Measurements from ENCODE around the gene BMP7.

The BMP7 gene

DNA sequence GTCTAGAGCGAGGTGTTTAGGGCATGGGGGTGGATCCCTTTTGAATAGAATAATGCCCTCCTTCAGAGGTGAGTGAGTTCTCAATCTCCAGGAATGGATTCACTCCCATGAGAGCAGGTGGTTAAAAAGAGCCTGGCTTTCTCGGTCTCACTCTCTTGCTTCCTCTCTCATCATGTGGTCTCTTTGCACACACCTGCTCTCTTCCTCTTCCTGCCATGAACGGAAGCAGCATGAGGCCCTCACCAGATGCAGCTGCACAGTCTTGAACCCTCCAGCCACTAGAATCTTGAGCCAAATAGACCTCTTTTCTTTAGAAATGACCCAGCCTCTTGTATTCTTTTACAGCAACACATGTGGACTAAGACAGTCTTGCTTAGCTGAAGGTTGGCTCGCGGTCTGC is 119.3 kb downstream of the BMP7 start:
- DNase-seq (ENCODE audit: low spot score): no peak

DNA sequence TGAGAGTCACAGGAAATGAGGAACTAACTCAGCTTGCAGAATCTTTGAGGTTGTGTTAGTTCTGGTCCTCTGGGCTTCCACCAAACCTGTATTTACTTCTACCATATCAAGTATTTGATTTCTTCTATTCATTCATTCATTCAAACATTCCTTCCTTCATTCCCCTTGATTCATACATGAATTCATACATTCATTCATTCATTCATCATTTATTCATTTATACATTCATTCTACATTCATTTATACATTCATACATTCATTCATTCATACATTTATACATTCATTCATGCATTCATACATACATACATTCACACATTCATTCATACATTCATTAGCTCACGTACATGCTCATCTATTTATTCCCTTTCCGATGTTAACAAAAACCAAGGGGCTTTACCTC is 120.3 kb downstream of the BMP7 start:
- no peak for DNase-seq (ENCODE audit: low spot score)

DNA sequence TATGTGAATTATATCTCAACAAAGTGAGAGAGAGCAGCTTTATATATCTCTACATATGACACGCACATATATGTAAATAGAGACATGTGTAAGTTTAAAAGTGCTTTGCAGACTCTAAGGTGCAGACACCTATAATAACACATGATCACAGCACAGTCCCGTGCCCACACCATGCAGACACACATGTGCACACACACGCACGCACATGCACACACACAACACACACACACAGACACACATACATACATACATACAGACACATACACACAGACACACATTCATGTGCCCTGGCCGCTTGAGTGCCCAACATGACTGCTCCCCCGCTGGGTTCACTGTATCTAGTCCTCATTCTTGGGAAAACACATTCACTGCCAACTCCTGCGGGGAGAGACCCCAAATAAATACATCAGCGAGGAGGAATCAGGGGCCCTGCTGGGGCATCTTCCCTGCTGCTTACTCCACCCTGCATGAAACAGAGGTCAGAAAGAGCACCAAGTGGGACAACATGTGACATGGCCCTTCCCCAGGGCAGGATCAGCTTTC is 121.3 kb downstream of the BMP7 start:
- no peak for DNase-seq (ENCODE audit: low spot score)

DNA sequence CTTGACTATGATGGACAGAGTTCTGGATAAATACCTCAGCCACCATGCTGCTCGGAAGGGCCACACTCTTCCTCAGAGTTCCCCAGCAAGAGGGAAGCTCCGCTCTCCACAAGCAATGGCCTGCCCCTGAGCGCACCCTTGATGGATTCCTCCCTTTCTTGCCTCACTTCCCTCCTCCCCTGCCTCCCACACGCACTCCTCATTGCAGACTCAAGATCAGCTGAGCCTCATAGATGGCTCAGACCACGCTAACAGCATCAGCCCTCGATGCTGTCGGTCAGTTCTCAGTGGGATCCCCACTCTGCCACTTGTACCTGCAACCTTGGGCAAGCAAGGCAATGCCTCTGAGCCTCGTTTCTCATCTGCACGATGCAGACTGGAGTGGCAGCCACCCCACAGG is 123.3 kb downstream of the BMP7 start:
- no peak for DNase-seq (ENCODE audit: low spot score)

DNA sequence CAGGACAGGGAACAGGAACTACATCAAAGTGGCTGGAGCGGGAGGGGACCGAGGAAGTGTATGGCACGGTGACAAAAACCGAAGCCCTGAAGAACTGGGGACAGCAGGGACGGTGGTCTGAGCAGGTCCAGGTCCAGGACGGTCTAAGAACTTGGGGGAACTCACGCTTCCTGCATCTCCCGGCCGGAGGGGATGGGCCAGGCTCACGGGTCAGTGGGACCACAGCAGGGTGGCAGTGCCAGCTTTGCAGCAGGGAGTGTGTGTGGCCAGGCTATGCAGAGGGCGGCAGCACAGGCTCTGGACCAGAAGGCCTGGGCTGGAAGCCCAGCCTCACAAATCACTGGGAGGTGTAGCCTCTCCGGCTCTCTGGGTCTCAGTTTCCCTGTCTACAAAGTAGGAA is 123.8 kb downstream of the BMP7 start:
- DNase-seq (ENCODE audit: low spot score): no peak

DNA sequence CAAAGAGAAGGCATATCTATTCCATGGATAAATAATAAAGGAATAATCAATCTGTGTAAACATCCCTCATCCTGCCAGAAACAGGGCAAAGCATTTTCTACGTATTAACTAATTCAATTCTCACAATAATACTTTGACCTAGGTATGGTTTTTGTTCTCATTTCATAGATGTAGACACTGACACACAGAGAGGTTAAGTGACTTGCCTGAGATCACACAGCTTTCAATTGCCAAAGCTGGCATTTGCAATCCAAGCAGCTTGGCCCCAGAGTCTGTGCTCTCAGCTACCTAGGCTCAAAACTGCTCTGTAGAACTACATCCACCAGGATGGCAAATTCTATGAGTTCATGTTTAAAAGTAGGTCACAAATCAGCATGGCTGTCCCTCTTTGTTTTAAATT is 124.9 kb downstream of the BMP7 start:
- no peak for DNase-seq (ENCODE audit: low spot score)

DNA sequence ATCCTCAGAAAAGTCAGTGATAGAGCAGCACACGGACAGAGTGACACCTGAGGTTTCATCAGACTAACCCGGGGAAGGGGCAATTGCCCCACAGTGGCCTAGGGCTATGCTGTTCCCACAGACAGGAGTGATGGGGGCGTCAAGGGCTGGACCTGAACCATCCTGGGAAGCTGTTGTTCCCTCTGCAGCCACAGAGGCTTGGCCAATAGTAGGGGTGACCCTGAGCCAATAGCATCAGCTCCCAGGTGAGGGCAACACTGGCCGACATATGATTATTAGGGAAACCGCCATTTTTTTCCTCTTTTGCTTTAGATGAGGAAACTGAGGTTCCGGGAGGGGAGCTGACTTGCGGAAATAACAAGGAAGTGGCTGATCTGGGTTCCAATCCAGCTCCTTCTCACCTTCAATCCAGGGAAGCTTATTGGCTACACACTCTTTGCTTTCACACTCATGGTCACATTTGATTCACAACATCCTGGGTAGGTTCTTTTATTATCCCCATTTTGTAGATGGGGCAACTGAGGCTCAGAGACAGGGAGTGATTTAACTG is 126.0 kb downstream of the BMP7 start:
- no peak for DNase-seq (ENCODE audit: low spot score)

DNA sequence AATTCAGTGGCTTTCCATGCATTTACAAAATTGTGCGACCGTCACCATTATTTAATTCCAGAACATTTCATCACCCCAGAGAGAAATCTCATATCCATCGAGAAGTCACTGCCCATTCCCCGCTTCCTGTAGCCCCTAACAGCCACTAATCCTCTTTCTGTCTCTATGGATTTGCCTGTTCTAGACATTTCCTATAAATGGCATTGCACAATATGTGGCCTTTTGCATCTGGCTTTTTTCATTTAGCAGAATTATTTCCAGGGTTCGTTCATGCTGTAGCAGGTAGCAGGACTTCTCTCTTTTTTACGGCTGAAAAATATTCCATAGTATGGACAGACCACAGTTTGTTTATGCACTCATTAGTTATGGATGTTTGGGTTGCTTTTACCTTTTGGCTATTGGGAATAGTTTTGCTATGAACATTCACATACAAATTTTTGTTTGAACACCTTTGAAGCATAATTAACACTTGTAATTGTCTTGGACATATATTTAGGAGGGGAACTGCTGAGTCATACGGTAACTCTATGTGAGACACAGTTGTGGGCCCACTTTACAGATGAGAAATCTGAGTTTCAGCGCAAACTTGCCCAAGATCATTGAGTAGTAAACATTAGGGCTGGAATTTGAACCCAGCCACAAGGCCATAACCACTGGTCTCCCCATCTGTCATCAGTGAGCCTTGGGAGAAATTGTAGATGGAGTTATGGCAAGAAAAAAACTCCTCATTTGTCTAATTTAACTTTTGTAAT is 126.9 kb downstream of the BMP7 start:
- no peak for DNase-seq (ENCODE audit: low spot score)

DNA sequence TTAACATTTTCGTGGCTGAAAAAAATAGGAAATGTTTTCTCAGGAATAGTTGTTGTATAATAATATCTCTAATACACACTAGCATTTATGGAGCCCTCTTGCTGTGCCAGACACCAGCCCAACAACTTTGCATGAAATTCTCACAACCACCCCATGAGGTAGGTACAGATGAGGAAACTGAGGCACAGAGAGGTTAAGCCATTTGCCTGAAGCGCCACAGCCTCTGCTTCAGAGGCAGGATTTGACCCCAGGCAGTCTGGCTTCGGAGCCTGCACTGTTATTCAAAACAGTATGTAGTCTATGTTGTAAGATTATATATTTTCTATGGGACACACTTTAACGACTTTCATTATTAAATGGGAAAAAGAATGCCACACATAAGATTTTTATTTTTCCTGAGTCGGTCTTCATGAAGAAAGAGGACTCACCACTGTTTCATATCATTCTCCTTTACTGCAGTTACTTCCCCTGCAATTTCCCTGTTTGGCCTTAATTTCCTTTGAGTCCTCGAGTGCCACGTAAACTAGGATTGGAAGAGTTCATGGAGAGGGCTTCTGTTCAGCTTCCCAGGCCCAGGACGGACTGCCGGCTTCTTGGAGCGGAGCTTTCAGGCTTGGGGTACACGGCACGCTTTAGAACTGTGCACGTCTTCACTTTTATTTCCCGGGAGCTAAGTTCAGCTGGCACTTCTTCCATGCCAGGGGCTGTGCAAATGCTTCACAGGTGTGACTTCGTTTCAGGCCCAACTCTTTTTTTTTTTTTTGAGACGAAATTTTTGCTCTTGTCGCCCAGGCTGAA is 128.0 kb downstream of the BMP7 start:
- DNase-seq (ENCODE audit: low spot score): no peak

DNA sequence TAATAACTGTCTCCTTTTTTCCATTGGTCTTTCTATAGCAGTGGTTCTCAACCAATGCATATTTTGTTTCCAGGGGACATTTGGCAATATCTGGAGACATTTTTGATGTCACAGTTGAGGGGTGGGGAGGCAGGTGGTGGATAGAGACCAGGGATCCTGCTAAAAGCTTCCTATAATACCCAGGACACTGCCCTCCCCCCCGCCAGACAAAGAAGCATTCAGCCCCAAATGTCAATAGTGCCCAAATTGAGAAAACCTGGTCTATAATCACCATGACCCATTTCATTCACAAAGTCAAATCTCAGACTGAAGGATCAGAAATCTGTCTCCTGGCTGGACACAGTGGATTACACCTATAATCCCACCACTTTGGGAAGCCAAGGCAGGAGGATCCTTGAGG is 128.8 kb downstream of the BMP7 start:
- DNase-seq (ENCODE audit: low spot score): no peak

DNA sequence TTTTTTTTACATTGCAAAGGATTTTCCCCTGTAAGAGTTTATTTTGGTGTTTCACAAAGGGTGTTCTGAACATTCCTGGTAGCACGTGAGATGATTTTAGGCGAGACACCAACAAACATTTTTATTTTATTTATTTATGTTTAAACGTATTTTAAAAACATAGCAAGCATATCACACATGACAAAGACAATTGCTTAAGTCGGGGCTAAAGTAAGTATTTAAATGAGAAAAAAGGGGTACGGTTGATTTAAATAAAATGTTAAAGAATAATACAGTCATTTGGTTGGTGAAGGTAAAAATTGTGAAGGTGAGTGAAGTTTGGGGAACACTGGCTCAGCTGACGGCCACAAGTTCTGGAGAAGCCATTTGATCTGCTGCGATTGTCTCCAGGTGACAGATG is 129.7 kb downstream of the BMP7 start:
- no peak for DNase-seq (ENCODE audit: low spot score)

DNA sequence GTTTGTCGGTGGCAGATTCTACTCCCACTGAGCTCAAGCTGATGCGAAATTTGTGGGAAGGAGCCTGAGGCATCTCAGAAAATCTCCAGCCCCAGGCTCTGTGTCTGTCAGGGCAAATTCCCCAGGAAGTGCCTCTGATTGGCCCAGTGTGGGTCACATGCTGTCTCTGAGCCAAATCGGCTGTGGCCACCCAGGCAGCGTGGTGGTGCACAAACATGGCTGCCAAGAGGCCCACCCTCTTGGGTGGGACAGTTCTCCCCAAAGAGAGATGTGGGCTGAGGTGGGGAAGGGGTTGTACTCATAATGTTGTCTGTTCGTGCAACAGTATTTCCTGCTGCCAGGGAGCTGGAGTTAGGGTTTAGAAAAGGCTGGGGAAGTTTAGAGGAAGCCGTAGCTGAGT is 130.6 kb downstream of the BMP7 start:
- no peak for DNase-seq (ENCODE audit: low spot score)

DNA sequence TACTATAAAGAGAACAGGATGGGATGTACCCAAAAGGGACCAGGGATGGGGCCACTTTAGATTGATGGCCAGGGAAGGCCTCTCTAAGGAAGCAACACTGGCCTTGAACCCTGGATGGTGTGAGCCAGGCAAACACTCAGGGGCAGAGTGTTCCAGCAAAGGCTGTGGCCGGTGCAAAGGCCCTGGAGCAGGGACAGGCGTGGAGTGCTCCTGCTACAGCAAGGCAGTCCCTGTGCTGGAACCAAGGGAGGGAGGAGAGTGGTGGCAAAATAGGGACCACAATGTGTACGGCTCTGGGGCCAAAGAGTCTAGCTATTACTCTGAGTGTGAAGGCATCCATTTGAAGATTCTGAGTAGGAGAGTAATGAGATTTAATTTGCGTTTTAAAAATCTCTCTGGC is 131.6 kb downstream of the BMP7 start:
- no peak for DNase-seq (ENCODE audit: low spot score)

DNA sequence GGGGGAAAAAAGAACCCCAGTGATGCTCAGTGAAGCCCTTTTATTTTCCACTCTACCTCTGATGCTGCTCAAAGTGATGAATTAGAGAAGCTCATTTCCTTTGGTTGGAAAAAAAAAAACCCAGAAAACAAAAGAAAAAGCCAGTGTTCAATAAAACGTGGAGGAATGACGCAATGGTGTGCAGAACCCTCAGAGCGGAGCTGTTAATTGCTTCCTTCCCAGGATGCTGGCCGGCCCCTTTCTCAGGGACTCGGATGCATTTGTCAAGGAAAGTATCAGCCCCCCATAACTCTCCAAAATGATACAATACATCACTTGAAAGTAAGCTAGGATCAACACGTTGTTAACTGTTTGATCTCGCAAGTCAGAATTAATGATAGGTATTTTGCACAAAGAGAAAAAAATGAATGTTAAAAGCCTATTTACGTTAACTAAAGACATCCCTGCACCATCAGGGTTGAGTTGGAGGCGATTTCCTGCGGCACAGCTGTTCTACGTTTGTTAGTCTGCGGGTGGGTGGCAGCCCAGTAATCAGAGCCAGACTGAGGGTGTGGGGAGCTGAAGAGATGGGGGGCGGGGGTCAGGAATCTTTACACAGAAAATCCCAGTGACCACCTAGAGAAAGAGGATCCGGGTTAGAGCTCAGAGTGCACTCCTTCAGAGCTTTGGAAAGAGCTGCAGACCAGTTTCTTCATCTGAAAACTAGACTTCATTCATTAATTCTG is 132.4 kb downstream of the BMP7 start:
- DNase-seq (ENCODE audit: low spot score): no peak

DNA sequence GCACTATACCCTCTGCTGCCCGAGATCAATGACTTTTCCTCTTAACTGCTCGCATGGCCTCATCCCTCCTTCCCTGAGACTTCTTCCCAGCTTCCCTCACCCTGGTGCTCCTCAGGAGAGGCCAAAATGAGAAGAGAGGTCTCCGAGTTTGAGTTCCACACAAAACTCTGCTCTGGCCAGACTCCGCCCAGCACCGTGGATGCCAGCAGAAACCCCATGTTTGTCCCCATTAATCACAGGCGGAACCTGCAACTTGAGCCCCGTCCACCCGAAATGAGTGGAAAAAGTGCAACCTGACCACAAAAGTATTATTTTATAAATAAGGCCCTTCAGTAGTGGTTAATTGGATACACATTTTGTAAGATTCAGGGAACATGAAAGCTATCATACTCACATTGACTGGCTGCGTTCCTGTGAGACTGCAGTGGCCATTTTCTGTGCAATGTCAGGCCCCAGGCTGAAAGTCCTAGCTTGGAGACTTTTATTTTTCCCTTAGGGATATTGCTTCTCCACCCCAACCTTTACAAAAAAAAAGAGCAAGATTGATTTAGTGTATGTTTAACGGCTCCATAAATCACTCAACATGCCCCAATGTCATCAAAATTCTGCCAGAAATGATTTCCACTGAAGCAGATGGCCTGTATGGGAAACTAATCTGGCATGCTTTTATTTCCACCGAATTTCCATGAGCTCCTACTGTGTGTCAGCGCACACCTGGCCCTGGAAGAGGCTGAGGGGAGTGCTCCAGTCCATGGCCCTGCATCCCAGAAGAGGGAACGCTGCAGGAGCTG is 134.6 kb downstream of the BMP7 start:
- no peak for DNase-seq (ENCODE audit: low spot score)

DNA sequence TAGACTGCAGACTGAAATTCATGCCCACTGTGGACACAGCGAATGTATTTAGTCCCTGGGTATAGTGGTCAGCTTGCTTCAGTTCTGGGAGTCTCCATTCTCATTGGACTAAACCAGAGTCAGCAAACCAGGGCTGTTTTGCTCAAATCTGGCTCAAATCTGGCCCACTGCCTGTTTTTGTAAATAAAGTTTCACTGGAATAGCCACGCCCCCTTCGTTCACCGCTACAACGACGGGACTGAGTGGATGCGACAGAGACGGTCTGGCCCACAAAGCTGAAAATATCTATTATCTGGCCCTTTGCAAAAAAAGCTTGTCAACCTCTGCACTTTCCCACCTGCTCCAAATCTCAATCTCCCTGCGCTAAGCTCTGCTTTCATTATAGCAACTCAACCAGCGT is 135.4 kb downstream of the BMP7 start:
- DNase-seq (ENCODE audit: low spot score): no peak

DNA sequence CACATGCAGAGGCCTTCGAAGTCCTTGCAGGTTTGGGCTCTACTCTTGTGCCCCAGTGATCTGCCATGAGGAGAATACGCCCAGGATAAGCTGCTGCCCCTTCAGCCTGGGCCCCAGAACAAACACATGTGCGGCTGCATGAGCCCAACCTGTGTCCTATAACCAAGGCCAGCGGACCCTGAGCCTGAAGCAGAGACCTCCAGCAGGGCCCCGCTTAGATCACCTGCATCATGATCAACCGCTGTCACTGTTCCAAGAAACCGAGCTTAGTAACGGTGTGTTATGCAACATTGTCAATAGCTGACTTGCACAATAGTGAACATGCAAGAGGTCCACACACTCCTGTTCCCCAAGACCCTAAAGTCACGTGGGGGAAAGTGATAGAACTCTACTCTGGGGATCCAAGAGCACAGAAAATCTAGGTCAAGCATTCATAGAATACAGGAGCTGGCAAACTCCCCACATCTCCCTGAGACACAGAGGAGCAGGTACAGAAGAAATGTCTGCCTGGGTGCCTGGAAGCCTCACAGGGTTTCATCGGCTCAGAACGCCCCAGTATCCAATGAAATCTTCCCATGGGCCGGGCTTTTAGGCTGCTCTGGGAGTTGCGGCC is 136.2 kb downstream of the BMP7 start:
- DNase-seq (ENCODE audit: low spot score): no peak

DNA sequence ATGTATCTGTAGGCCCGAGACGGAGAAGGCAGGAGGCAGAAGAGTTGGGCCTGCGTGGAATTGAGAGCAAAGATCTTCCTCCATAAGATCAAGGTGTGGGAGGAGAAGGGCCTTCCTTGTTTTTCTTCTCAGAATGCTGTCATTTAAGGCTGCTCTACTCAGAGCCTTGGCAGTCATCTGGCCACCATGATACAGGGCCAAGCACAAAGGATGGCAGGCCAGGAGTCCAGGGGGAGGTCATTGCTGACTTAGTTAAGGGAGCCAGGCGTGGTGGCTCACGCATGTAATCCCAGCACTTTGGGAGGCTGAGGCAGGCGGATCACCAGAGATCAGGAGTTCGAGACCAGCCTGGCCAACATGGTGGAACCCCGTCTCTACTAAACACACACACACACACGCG is 137.1 kb downstream of the BMP7 start:
- no peak for DNase-seq (ENCODE audit: low spot score)

DNA sequence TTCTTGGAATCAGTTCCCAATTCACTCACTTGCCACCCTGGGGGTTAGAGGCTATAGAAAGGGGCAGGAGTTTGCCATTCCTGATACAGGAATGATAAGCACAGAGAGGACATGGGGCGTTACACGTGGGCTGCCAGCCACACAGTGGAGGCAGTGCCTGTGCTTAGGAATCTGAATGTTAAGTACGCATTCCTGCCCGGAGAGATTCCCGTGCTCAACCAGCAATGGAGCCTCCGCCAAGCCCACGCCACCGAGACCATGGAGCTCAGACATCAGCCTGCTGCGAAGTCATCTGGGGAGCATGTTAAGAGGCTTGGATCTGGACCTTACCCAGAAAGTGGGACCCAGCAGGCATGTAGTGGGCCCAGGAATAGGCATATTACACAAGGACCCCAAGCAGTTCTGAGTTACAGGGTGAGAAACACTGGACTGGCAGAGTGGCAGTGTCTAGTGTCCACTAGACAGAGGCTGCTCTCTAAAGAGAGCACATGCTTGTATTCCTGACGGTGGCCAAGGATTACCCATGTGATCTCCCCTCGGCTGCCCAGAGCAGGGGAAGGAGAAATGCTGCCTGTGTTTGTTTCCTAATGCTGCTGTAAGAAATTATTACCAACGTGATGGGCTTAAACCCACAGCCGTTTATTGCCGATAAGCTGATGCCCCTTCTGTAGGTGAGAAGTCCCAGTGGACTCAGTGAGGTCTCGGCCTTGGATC is 138.2 kb downstream of the BMP7 start:
- no peak for DNase-seq (ENCODE audit: low spot score)

DNA sequence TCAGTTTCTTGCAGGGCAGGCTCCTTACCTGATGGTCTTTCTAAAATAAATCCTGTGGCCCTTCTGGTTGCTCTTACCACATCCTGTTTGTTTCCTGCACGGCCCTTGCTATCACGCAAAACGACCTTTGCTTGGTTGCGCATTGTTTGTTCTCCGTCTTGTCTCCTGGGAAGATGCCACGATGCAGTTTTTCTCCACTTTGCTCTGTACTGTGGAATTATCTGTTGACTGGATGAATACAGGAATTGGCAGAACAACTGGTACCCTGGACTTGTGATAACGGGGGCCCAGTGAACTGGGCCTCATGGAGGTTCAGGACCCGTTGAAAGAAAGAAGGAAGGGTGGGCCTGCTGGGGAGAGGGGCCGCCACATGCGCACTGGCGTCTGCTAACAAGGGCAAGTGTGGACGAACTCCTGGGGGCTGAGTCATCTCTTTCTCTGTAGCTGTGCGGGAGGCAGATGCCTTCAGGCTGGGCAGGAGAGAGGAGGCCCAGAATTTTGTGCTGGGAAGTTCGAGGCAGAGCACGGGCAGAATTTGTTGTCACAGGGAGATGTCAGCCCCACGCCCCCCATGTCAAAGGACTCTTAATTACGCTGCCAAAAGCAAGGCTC is 139.9 kb downstream of the BMP7 start:
- no peak for DNase-seq (ENCODE audit: low spot score)

Measured in hematopoietic multipotent progenitor cell treated with erythropoietin and hydrocortisone succinate and interleukin-3 and kit ligand, for 15 days (in vitro differentiated cells).